SH-SY5Y (cell line): ENCODE results near the gene CUBN.

Source experiments
- GATA2 ChIP-seq: IDR thresholded peaks from 2 replicates; pipeline ENCODE4 v1.6.1; 2011; ENCODE audit warnings: mild to moderate bottlenecking, low read depth, low read length
- GATA3 ChIP-seq: IDR thresholded peaks from 2 replicates; pipeline ENCODE4 v1.6.1; 2011; ENCODE audit warnings: low read depth, mild to moderate bottlenecking, low read length, moderate library complexity

DNA sequence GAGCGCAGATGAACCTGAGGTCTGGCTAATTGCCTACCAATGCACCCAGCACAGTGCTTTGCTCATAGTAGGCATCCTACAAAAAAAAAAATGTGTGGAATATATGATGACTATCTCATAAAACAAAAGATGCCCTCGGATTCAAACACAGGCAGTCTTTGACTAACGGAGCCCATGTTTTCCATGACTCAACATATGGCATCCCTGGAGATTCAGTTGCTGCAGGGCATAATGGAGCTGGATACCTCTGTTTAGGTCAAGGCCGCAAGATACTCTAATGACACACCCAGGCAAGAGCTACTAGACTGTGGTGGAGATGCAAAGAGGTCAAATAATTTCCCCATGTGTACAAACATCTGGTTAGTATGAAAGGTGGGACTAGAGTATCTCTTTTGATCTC lies 16.3 kb downstream of the CUBN start:
- no peak for TF ChIP-seq GATA3
- TF ChIP-seq GATA2, result no peak
